HG02870 (cell line): ENCODE results near the gene ST6GALNAC3.

Source experiments
- ATAC-seq: cut with Tn5 transposase; IDR thresholded peaks from one replicate; pipeline ENCODE4 v1.9.1; 2021; ENCODE audit warnings: mild to moderate bottlenecking, moderate library complexity; ENCODE audit not compliant: unreplicated experiment

Gene ST6GALNAC3

GRCh38 chr1:76186554-76187170 is 112.1 kb downstream of the ST6GALNAC3 start:
- ATAC-seq, result no peak

- ATAC-seq, result no peak
These were observed 112.9 kb downstream of the ST6GALNAC3 start for GRCh38 chr1:76187436-76187835.

- ATAC-seq, result no peak
These were observed 114.8 kb downstream of the ST6GALNAC3 start for GRCh38 chr1:76189310-76189709.

DNA sequence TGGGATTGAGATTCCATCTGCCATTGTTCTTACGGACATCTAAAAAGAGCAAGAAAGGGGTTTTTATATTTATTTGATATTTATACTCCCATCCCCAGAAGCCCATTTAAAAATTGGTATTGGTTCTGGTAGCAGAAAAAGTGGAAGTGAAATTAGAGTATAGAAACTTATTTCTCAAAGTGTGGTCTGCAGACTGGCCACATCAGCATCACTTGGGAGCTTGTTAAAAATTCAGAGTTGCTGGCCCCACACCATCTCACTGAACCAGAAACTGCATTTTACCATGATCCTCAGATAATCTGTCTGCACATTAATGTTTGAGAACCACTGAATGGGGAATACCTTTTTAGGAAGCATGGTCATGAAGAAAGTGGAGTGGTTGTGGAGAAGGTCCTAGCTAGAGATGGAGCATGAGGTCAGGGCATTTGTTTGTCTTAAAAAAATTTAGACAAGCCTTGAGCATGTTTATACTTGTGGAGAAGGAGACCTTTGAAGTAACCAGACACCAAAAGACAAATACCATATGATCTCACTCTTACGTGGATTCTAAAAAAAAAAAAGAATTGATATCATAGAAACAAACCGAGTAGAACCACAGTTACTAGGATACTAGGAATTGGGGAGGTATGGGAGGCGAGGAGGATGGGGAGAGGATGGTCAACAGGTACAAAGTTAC is 116.3 kb downstream of the ST6GALNAC3 start:
- peak; percentile 67 for ATAC-seq

DNA sequence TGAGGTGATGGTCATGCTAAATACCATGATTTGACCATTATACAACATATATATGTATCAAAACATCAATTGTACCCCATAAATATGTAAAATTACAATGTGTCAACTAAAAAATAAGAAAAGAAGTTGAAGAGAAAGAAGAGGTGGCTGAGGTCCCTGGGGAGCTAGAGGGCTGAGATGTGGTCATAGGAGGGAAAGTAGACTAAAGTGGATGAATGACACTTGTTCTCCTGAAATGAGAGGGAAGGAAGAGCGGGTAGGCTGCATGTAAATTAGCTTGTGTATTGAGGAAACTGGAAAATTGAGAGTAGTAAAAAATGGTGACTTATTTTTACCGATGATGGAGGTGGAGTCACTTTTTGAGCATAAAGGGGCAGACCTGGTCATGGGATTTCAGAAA is 117.0 kb downstream of the ST6GALNAC3 start:
- ATAC-seq, result no peak

DNA sequence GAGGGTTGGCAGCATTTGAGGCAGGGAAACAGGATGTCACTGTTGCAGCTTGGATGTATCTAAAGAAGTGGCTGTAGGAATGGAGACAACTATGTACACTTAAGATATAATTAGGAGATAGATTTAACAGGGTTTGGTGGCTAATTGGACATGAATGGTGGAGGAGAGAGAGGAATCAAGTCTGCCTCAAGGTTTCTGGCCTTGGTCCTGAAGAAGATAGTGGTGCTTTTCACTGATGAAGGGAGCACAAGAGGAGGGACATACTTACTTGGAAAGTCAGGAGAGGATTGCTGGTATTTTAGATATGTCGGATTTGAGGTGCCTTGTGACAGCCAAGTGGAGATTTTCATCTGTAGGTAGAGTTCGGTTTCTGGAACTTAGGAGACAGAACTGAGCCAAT is 123.9 kb downstream of the ST6GALNAC3 start:
- no peak for ATAC-seq

DNA sequence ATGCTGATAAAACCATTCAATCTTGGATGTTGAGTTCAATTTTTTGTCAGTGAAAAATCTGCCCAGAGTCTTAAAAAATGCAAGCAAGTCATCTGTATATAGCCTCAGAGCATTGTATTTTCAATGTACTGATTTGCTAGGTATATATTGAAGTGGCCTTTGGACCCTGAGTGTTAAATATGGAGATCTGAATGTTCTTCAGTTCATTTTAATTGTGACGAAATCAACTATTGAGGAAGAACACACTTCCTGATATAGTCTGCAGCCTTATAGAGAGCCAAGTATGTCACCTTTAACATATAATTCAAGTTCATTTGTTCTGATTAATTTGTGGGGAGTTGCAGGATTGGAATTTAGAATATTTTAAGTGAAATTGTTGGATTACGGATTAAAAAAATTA is 128.1 kb downstream of the ST6GALNAC3 start:
- no peak for ATAC-seq

DNA sequence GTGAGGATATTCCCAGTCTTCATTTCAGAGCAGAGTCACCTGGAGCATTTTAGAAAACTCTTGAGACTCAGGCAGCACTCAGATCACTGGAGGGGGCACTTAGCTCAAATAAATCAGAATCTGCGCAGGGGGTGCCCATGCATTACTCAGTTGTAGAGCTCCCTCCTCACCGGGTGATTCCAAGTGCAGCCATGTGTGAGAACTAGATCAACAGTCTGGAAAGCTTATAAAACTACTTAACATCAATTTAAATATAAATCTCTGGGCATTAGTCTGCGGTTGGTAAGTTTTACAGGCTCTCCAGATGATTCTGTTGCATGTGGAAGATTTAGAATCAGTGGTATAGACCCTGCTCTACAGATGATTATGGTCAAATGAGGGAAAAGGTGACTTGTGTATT is 128.6 kb downstream of the ST6GALNAC3 start:
- no peak for ATAC-seq

- no peak for ATAC-seq
These were observed 134.7 kb downstream of the ST6GALNAC3 start for GRCh38 chr1:76209238-76209637.

GRCh38 chr1:76209648-76210047 is 135.1 kb downstream of the ST6GALNAC3 start:
- no peak for ATAC-seq

DNA sequence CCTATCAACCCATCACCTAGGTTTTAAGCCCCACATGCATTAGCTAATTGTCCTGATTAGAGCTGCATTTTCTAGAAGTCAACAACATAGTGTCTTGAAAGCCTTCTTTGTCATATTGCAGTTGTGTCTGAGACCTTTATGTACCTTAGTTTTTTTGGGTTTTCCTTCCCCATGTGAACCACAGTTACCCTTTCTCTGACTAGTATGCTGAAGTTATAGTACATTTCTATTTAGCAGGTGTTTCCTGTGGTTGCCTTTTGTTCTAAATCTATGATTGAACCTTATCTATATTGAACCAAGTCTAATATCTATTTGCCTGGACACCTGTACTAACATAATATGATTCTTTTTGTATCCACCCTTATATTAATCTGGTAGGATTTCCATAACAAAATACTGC is 135.6 kb downstream of the ST6GALNAC3 start:
- ATAC-seq, result no peak

DNA sequence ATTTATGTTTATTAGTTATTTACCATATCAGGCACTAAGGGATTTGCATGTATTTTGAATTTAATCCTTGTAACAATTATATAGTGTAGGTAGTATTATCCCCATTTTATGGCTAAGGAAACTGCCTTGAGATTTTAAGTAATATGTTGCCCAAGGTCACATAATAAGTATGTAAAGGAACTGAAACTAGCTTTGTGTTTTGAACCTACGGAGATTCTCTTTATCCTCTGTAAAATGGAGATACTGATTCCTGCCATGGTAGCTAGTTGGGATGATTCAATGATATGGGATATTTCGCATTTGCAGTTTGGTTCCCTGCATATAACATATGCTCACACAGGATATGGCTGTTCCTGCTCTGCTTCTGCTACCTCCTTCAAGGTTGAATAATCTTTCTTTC is 144.3 kb downstream of the ST6GALNAC3 start:
- no peak for ATAC-seq

DNA sequence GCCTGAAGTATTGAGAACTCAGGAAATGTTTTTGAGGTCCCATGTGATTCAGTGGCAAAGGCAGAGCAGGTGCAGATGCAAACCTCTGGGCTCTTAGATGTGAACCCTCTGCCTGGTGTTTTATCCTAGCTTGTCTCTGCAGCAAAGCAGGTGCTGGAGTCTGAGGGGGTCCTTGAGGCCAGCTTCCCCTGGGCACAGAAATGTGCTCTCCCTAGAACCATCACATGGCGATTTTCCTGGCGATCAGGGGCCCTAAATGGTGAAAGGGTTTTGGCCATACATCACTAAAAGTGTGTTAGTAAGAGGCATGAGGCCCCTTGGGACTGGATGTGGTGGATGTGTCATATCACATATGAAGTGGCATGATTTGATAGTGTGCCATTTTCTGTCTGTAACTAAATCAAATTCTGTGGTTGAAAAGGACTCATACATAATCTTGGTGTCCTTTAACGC is 144.8 kb downstream of the ST6GALNAC3 start:
- ATAC-seq, result no peak

- ATAC-seq, result no peak
These were observed 150.2 kb downstream of the ST6GALNAC3 start for GRCh38 chr1:76224752-76225151.

- ATAC-seq, result no peak
These were observed 151.0 kb downstream of the ST6GALNAC3 start for GRCh38 chr1:76225526-76225925.

GRCh38 chr1:76227621-76228020 is 153.1 kb downstream of the ST6GALNAC3 start:
- no peak for ATAC-seq

- ATAC-seq, result no peak
These were observed 154.9 kb downstream of the ST6GALNAC3 start for GRCh38 chr1:76229279-76230005.

DNA sequence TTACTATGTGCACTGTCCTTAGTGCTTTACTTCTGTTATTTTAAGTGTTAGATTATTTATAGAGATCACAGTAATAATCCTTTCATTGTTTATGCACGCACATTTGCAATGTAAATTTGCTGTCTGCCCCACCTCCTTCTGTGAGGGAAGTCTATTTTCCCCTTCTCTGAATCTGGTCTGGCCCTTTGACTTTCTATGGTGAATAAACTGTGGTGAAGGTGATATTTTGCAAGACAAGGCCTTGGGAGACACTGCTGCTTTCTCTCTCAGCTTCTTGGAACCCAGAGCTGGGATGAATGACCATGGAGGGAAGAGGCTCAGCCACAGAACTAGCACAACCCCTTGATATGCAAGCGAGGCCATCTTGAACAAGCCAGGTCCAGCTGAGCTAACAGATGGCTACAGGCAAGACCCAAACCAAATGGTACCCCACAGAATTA is 156.3 kb downstream of the ST6GALNAC3 start:
- no peak for ATAC-seq

GRCh38 chr1:76231320-76231719 is 156.8 kb downstream of the ST6GALNAC3 start:
- ATAC-seq, result no peak

- no peak for ATAC-seq
These were observed 158.1 kb downstream of the ST6GALNAC3 start for GRCh38 chr1:76232666-76233065.

DNA sequence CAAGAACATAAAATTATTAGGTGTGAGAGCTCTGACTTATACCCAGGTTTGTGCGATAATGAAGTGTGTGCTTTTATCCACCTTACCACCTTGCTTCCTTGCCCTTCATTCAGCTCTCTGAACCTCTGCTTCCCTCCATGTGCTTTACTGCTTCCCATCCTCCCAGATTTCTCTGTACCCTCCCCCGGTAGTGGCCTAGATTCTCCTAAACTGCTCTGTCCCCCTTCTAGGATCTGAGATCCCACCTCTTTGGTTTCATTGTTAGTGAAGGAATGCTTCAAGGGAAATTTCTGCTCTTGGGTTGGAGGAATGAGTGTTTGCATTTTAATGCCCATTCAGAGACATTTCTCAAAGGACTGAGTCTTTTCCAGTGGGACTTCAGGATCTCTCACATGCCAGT is 159.5 kb downstream of the ST6GALNAC3 start:
- ATAC-seq, result no peak

- ATAC-seq, result no peak
These were observed 162.7 kb downstream of the ST6GALNAC3 start for GRCh38 chr1:76237211-76237610.
